ENCODE data around the gene GORASP1. TPM values are rescaled to one million over a fixed set of nuclear protein-coding genes. Genes with fewer than 3 reads are reported as not detected.

The GORASP1 gene
- total RNA-seq, 4 donors from 2014 or later = 34.3 to 81.9 (median 38.5) TPM

DNA sequence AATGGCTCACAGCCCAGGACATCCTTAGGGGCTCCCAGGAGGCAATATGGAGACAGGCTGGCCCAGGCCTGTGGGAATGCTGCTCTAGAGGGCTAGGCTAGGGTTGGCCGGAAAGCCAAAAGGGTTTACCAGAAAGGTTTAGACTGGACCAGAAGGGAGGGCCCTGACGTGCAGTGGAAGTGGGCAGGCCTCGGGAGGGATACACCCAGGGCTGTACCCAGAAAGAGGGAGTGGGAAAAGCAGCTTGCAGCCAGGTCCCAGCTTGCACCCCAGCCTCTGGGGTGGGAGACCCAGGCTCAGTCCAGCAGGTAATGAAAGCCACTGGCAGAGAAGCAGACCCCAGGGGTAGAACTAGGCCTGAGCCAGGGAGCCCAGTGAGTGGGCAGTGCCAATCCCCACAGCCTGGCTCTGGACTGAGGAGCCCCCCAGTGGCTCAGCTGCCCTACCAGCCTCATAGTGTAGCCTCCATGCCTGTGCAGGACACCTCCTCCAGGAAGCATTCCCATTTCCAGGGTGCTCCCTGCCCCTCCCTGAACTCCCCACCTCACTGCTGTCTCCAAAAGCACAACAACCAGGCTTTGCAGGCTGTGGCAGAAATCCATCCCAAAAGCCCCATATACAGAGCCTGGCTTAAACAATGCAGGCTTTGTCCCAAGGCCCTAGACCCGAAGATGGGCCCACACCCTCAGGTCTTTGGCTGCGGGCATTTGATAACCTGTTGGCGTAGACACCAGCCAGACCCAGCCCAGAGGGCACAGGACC, 3.5 kb downstream of the GORASP1 start:
- Histone ChIP-seq H3K4me1 (peaks cover 37 to 40% of the 10 kb centered on the region in 2 donors), H3K27ac (peak overlapping the region; percentile 0 to 97 (median 56)), H3K36me3 (peaks cover 0 to 15% of the 10 kb centered on the region in 2 donors), H3K27me3 (no peaks in the 10 kb centered on the region), H3K9me3 (no peaks in the 10 kb centered on the region), H3K4me3 (no peak overlapping the region)
- ATAC-seq = no peak
- TF ChIP-seq, protein P1, sequence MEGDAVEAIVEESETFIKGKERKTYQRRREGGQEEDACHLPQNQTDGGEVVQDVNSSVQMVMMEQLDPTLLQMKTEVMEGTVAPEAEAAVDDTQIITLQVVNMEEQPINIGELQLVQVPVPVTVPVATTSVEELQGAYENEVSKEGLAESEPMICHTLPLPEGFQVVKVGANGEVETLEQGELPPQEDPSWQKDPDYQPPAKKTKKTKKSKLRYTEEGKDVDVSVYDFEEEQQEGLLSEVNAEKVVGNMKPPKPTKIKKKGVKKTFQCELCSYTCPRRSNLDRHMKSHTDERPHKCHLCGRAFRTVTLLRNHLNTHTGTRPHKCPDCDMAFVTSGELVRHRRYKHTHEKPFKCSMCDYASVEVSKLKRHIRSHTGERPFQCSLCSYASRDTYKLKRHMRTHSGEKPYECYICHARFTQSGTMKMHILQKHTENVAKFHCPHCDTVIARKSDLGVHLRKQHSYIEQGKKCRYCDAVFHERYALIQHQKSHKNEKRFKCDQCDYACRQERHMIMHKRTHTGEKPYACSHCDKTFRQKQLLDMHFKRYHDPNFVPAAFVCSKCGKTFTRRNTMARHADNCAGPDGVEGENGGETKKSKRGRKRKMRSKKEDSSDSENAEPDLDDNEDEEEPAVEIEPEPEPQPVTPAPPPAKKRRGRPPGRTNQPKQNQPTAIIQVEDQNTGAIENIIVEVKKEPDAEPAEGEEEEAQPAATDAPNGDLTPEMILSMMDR (IDR thresholded peaks at IDR 0.05 in 4 of 5, conservative IDR thresholded peaks at IDR 0.05 in 1 of 5) = no peak
- TF ChIP-seq POLR2A (IDR thresholded peaks at IDR 0.05) = no peak
- in situ Hi-C loops (cut with MboI; ENCODE audit: low sequenced_read_pairs in 4 of 4) (no loop called here), intact Hi-C loops (cut with DNase I; ENCODE audit: low total_unique reads) (no loop called here)
- DNase-seq = no peak

DNA sequence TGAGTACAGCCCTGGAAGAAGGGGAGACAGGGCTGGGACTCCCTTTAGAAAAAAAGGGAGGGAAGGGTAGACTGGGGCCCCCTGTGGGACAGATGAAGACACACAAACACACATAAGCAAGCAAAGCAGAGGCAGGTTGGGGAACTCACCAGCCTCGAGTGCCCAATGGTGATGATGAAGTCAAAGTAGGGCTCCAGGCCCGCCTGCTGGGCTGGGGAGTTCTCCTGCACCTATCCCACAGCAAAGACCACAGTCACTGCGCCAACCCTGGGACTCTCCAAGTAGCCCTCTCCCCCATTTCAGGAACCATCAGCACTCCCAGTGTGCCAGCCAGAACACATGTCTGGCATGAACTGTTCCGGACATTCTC, 4.1 kb downstream of the GORASP1 start:
- intact Hi-C loops (cut with DNase I; ENCODE audit: low total_unique reads) (no loop called here), in situ Hi-C loops (cut with MboI; ENCODE audit: low sequenced_read_pairs in 4 of 4) (no loop called here)
- peaks cover 34 to 36% of the 10 kb centered on the region in 2 donors for H3K4me1 ChIP-seq
- peaks cover 0 to 22% of the 10 kb centered on the region in 2 donors for H3K36me3 ChIP-seq
- DNase-seq (no peak), ATAC-seq (no peak)
- no peak overlapping the region for H3K4me3 ChIP-seq
- no peak for TF ChIP-seq POLR2A (IDR thresholded peaks at IDR 0.05)
- TF ChIP-seq, protein P1 (IDR thresholded peaks at IDR 0.05 in 4 of 5, conservative IDR thresholded peaks at IDR 0.05 in 1 of 5) = no peak
- H3K9me3 ChIP-seq = no peaks in the 10 kb centered on the region
- H3K27me3 ChIP-seq = no peaks in the 10 kb centered on the region
- peak overlapping the region in 3 of 4 donors; percentile 8 to 97 (median 15) for H3K27ac ChIP-seq

DNA sequence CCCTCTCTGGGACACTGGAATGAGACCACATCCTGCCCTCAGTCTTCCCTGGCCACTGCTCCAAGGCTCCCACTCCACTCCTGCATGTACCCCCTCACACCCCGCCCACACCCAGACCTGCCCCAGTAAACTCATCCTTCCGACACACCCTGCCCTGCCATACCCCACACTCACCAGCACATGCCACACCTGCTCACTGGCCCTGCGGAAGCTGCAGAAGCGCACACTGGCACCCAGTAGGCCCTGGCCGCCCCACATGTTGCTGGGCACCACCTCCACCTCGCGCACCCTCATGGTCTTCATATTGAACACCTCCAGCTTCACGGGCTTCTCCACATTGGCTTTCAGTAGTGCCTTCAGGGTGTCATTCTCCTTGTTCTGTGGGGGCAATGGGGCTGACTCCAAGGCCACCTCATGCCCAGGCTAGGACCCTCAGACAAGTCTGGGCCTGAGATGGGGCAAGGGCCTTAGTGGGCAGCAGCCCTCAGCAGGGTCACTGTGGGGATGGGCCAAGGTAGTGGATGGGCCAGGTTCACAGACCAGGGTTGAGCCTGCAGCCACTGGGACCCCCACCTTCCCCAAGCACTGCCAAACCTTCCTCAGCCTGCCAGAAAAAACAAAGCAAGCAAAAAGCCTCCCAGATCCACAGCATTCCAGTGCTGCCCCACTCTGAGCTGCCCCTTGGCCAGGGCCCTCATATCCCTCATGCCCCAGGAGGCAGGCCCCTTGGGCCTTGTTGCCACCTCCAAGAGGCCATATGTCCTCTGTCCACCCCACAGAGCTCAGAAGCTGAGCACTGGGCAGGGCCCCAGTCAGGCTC, 4.7 kb downstream of the GORASP1 start:
- intact Hi-C loops (cut with DNase I; ENCODE audit: low total_unique reads) = no loop called here
- Histone ChIP-seq H3K4me1 (peaks cover 30% of the 10 kb centered on the region in 2 donors), H3K27ac (peak overlapping the region in 2 of 4 donors; percentile 8 to 15), H3K27me3 (no peaks in the 10 kb centered on the region), H3K36me3 (peaks cover 0 to 28% of the 10 kb centered on the region in 2 donors), H3K4me3 (no peak overlapping the region), H3K9me3 (no peaks in the 10 kb centered on the region)
- no peak for DNase-seq
- TF ChIP-seq, protein P1 (IDR thresholded peaks at IDR 0.05 in 4 of 5, conservative IDR thresholded peaks at IDR 0.05 in 1 of 5) = no peak
- no peak for TF ChIP-seq POLR2A (IDR thresholded peaks at IDR 0.05)
- ATAC-seq = no peak
- in situ Hi-C loops (cut with MboI; ENCODE audit: low sequenced_read_pairs in 4 of 4) = no loop called here

DNA sequence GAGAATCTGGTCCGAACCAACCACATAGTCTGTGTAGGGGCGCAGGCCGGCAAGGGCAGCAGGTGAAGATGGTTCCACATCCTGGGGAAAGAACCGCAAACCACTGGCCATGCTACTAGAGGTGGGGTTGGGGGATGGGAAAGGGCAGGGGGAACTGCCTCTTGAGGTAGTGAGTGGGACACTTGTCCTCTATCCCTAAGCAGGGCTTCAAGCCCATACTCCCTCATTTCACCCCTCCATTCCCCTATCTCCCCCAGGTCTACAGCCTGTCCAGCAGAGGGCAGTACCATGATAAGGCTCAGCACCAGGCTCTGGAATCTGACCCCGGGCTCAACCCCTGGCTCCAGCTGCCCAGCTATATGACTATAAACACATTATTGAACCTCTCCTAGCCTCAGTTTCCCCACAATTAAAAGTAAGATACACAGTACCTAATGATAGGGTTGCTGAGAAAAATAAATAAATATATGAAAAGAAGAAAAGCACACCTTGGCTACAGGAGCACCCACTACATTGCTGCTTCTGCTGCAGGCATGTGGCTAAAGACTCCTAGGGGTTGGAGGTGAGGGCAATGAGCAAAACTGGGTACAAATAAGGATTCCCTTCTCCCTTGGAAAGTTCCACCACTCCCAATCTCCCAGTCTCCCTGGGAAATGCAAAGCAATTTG, 6.3 kb downstream of the GORASP1 start:
- ATAC-seq (peak in 1 of 2 donors; percentile 76), DNase-seq (no peak)
- H3K4me1 ChIP-seq = peaks cover 25% of the 10 kb centered on the region in 2 donors
- H3K4me3 ChIP-seq = no peak overlapping the region
- no peaks in the 10 kb centered on the region for H3K27me3 ChIP-seq
- TF ChIP-seq POLR2A (IDR thresholded peaks at IDR 0.05) = no peak
- TF ChIP-seq, protein P1 (IDR thresholded peaks at IDR 0.05 in 4 of 5, conservative IDR thresholded peaks at IDR 0.05 in 1 of 5) = peak; percentile 56 to 69 (median 68)
- H3K27ac ChIP-seq = no peak overlapping the region
- H3K9me3 ChIP-seq = no peaks in the 10 kb centered on the region
- H3K36me3 ChIP-seq = peaks cover 0 to 43% of the 10 kb centered on the region in 2 donors
- in situ Hi-C loops (cut with MboI; ENCODE audit: low sequenced_read_pairs in 4 of 4) (no loop called here), intact Hi-C loops (cut with DNase I; ENCODE audit: low total_unique reads) (loop anchor here (2.0 kb wide), 1 partner anchor 188 kb away; no protein-coding TSS in a partner anchor)

Data from gastrocnemius medialis (tissue), 4 donors.